HG03060 (cell line): Measurements from ENCODE around the gene AMBRA1.

ENCODE experiments used
- ATAC-seq: cut with Tn5 transposase; IDR thresholded peaks from one replicate; pipeline ENCODE4 v1.9.1; 2021; ENCODE audit warnings: low read depth, moderate number of reproducible peaks; ENCODE audit not compliant: unreplicated experiment

The AMBRA1 gene

GRCh38 chr11:46414466-46414796 lies 179.4 kb downstream of the AMBRA1 start:
- no peak for ATAC-seq

GRCh38 chr11:46413760-46414465 lies 179.9 kb downstream of the AMBRA1 start:
- no peak for ATAC-seq

- ATAC-seq, result no peak
Observed at GRCh38 chr11:46410021-46410420, 183.8 kb downstream of the AMBRA1 start.

GRCh38 chr11:46408407-46408986 lies 185.3 kb downstream of the AMBRA1 start:
- ATAC-seq, result no peak

- no peak for ATAC-seq
Observed at GRCh38 chr11:46407635-46408034, 186.2 kb downstream of the AMBRA1 start.

GRCh38 chr11:46404476-46405017 lies 189.3 kb downstream of the AMBRA1 start:
- no peak for ATAC-seq

GRCh38 chr11:46402957-46403902 lies 190.6 kb downstream of the AMBRA1 start:
- no peak for ATAC-seq

GRCh38 chr11:46397526-46397925 lies 196.3 kb downstream of the AMBRA1 start:
- no peak for ATAC-seq

GRCh38 chr11:46393759-46394158 lies 200.1 kb downstream of the AMBRA1 start:
- no peak for ATAC-seq

GRCh38 chr11:46393231-46393616 lies 200.6 kb downstream of the AMBRA1 start:
- ATAC-seq, result no peak

GRCh38 chr11:46392421-46393230 lies 201.2 kb downstream of the AMBRA1 start:
- ATAC-seq, result no peak

- ATAC-seq, result no peak
Observed at GRCh38 chr11:46391578-46392420, 202.0 kb downstream of the AMBRA1 start, which contains the start of gene CHRM4. Gene CHRM4, minus strand, starts transcription at chr11:46391776. Its CDS starts 5,219 bp downstream, at chr11:46386557.

- no peak for ATAC-seq
Observed at GRCh38 chr11:46391186-46391577, 202.6 kb downstream of the AMBRA1 start.

GRCh38 chr11:46390331-46391171 lies 203.3 kb downstream of the AMBRA1 start:
- no peak for ATAC-seq

- no peak for ATAC-seq
Observed at GRCh38 chr11:46389450-46390330, 204.1 kb downstream of the AMBRA1 start.

- no peak for ATAC-seq
Observed at GRCh38 chr11:46388619-46389449, 205.0 kb downstream of the AMBRA1 start.
